Neuronal stem cell (in vitro differentiated cells): Measurements from ENCODE around the gene ELOVL7.
"Not testable (repeated sequence)": the region's sequence is repeated elsewhere in the genome, so short reads cannot be mapped to it uniquely, and the experiment has no call there.

ENCODE experiments used
- DNase-seq: peaks from one replicate; pipeline ENCODE4 v3.0.0-alpha.2; 2013; ENCODE audit warnings: low spot score
- H2AFZ ChIP-seq: one replicate; pipeline ENCODE4 v1.6.1; 2013; ENCODE audit warnings: mild to moderate bottlenecking, low read length, inconsistent platforms
- H2AK5ac ChIP-seq: 2 replicates; pipeline ENCODE4 v1.6.1; 2013; ENCODE audit warnings: low read depth, mild to moderate bottlenecking, inconsistent platforms, low read length, moderate library complexity, mixed read lengths
- H2BK120ac ChIP-seq: 2 replicates; pipeline ENCODE4 v1.6.1; 2013; ENCODE audit warnings: low read depth, mild to moderate bottlenecking, inconsistent platforms, low read length, moderate library complexity, mixed read lengths
- H2BK12ac ChIP-seq: one replicate; pipeline ENCODE4 v1.6.1; 2013; ENCODE audit warnings: low read length, inconsistent platforms
- H2BK15ac ChIP-seq: 2 replicates; pipeline ENCODE4 v1.6.1; 2013; ENCODE audit warnings: mild to moderate bottlenecking, low read length, inconsistent platforms, mixed read lengths
- H2BK5ac ChIP-seq: one replicate; pipeline ENCODE4 v1.6.1; 2013; ENCODE audit warnings: inconsistent platforms, mild to moderate bottlenecking, low read length, moderate library complexity
- H3K14ac ChIP-seq: one replicate; pipeline ENCODE4 v1.6.1; 2013; ENCODE audit warnings: low read length, inconsistent platforms
- H3K18ac ChIP-seq: 2 replicates; pipeline ENCODE4 v1.6.1; 2013; ENCODE audit warnings: low read length, inconsistent platforms
- H3K23ac ChIP-seq: 2 replicates; pipeline ENCODE4 v1.6.1; 2013; ENCODE audit warnings: low read depth, mild to moderate bottlenecking, mixed read lengths, low read length, inconsistent platforms; ENCODE audit not compliant: poor library complexity
- H3K27ac ChIP-seq: replicated peaks from 3 replicates; pipeline ENCODE4 v1.5.1; 2013; ENCODE audit warnings: low read length, inconsistent platforms
- H3K27me3 ChIP-seq, 3 experiments: 2 replicates each; pipeline ENCODE4 v1.6.1; 2013; ENCODE audit warnings: low read length in 3 of 3, mild to moderate bottlenecking in 2 of 3, inconsistent platforms in 1 of 3, low read depth in 1 of 3, mixed read lengths in 1 of 3, moderate library complexity in 1 of 3; ENCODE audit not compliant: control insufficient read depth in 3 of 3, insufficient read depth in 3 of 3
- H3K36me3 ChIP-seq, 2 donors: replicated peaks in 1 of 2; 2 replicates each; pipeline ENCODE4 v1.6.1; 2013; ENCODE audit warnings: low read length in 2 of 2; ENCODE audit not compliant: control insufficient read depth in 2 of 2, insufficient read depth in 2 of 2
- H3K4ac ChIP-seq: 2 replicates; pipeline ENCODE4 v1.6.1; 2013; ENCODE audit warnings: inconsistent platforms, mild to moderate bottlenecking, low read length, moderate library complexity
- H3K4me1 ChIP-seq, 2 donors: 1 replicate in 1 of 2; 2 replicates in 1 of 2; pipeline ENCODE4 v1.6.1; 2013; ENCODE audit warnings: low read length in 2 of 2, low read depth in 1 of 2; ENCODE audit not compliant: control insufficient read depth in 2 of 2, insufficient read depth in 1 of 2
- H3K4me2 ChIP-seq: one replicate; pipeline ENCODE4 v1.6.1; 2013; ENCODE audit warnings: mild to moderate bottlenecking, low read length, inconsistent platforms; ENCODE audit not compliant: insufficient read depth, poor library complexity, severe bottlenecking
- H3K4me3 ChIP-seq, 2 donors: 2 replicates each; pipeline ENCODE4 v1.5.1; 2013; ENCODE audit warnings: low read length in 2 of 2, mild to moderate bottlenecking in 2 of 2, inconsistent platforms in 1 of 2, moderate library complexity in 1 of 2
- H3K79me1 ChIP-seq: one replicate; pipeline ENCODE4 v1.6.1; 2013; ENCODE audit warnings: low read depth, mild to moderate bottlenecking, inconsistent platforms, low read length, moderate library complexity
- H3K9ac ChIP-seq: one replicate; pipeline ENCODE4 v1.6.1; 2013; ENCODE audit warnings: mild to moderate bottlenecking, low read depth, low read length, inconsistent platforms; ENCODE audit not compliant: poor library complexity
- H3K9me3 ChIP-seq, 2 donors: replicated peaks in 1 of 2; 2 replicates each; pipeline versions ENCODE3 to v1.6.1; 2013; ENCODE audit warnings: low read length in 2 of 2, mild to moderate bottlenecking in 2 of 2, inconsistent platforms in 1 of 2, low read depth in 1 of 2, mixed read lengths in 1 of 2, moderate library complexity in 1 of 2; ENCODE audit not compliant: control insufficient read depth in 2 of 2, insufficient read depth in 1 of 2
- H4K8ac ChIP-seq: one replicate; pipeline ENCODE4 v1.6.1; 2013; ENCODE audit warnings: low read depth, mild to moderate bottlenecking, inconsistent platforms, low read length, moderate library complexity
- H4K91ac ChIP-seq: one replicate; pipeline ENCODE4 v1.6.1; 2013; ENCODE audit warnings: low read length, low read depth, mild to moderate bottlenecking, inconsistent platforms; ENCODE audit not compliant: poor library complexity
- WGBS, 2 donors: extraction: QIAGEN DNeasy Blood & Tissue Kit; methylation state at CpG; one replicate each; pipeline ENCODE4 v1.1.7; 2013; ENCODE audit warnings: missing lambda C conversion rate in 2 of 2, mixed read lengths in 1 of 2; ENCODE audit not compliant: insufficient read length in 2 of 2, insufficient replicate concordance in 1 of 2; ENCODE audit errors: extremely low coverage in 2 of 2; 5-methylcytosine and 5-hydroxymethylcytosine counted together

Gene ELOVL7

DNA sequence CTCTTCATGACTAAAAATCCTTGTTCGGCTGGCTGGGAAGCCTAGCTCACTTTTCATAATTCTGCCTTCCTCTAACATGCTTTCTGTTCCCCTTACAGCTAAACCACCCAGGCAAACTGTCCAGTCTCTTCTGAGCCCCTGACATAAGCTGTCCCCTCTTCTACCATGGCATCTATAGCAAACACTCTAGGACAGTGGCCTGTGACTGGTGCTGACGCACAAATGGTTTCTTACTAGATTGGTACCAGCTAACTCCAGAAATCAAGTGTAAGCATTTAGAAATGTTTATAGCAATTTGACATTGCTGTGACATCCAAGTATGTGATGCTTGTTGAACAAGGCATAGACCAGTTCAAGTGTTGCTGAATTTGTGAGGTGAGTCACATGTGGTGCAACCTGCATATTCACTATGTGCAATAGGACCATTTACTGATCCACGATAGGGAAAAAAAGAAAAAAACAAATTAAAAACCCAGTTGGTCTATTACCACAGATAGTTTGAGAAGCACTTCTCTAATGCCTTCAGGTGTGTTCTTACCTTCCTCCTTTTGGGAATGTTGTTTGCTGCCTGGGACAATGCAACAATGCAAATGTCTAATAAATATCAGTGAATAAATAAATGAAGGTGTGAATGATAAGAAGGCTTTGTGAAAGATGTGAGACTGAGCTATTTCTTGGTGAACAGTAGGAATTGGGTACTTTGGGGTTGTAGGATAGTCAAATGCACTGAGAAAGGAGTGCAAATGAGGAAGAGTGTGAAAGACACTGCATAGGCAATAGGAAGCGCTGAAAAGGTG, 22.4 kb downstream of the ELOVL7 start:
- Histone ChIP-seq H2AFZ (no peak overlapping the region), H4K91ac (no peak overlapping the region), H2BK15ac (no peak overlapping the region), H3K14ac (no peak overlapping the region), H3K23ac (no peak overlapping the region), H3K9ac (no peak overlapping the region), H4K8ac (no peak overlapping the region), H2BK120ac (no peak overlapping the region), H3K4ac (no peak overlapping the region), H3K36me3 (no peaks in the 10 kb centered on the region), H2BK5ac (no peak overlapping the region), H3K27me3 (peaks cover 0 to 9% (median 0%) of the 10 kb centered on the region in 3 experiments), H3K4me3 (no peak overlapping the region), H2BK12ac (no peak overlapping the region), H2AK5ac (no peak overlapping the region), H3K79me1 (no peaks in the 10 kb centered on the region), H3K9me3 (no peaks in the 10 kb centered on the region), H3K4me2 (no peak overlapping the region), H3K27ac (no peak overlapping the region), H3K18ac (no peak overlapping the region), H3K4me1 (no peaks in the 10 kb centered on the region)
- no peak for DNase-seq
- no CpG with 5 or more reads among the region's 4 CpGs for WGBS, 2 donors

DNA sequence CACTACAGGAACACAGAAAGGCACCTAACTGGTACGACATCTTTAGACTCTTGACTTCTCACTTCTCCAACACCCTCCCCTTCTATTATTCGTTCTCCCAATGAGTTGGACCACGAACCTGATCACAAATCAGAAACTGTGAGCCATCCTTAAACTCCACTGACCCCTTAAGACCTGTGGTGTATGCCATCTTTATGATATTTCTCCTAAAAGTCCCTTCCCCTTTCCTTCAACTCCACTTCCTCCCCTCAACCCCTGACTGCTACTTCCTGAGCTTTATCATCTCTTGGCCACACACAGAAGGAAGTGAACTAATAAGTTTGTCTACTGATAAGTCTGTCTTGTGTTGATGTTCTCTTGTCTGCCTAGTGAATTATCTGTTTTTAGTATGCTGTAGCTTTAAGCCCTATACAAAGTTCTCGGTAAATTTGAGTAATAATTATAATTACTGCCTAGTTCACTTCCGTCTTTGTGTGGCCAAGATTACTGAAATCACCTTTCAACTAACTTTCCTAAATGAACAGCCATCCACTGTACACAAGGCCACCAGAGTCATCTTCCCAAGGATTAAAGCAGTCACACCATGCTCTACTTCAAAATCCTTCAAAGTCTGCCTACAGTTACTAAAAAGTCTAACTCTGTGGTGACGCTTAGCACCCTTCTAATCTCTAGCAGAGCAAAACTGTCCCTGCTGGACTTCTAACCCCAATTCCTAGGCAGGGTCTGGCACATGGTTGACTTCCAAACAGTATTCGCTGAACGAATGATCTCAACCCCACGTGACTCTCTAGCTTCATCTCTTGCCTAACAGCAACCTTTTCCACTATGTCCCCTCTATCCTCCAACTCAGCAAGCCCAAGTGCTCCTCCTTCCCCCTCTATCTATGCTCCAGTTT, 23.2 kb downstream of the ELOVL7 start:
- no peaks in the 10 kb centered on the region for H3K4me1 ChIP-seq
- no peak overlapping the region for H3K14ac ChIP-seq
- no peak overlapping the region for H2BK5ac ChIP-seq
- H3K4ac ChIP-seq, result no peak overlapping the region
- no peak overlapping the region for H3K18ac ChIP-seq
- H4K91ac ChIP-seq, result no peak overlapping the region
- no peak for DNase-seq
- H3K27me3 ChIP-seq, result peaks cover 0 to 9% (median 0%) of the 10 kb centered on the region in 3 experiments
- no peak overlapping the region for H4K8ac ChIP-seq
- no peaks in the 10 kb centered on the region for H3K9me3 ChIP-seq
- no peak overlapping the region for H3K4me3 ChIP-seq
- H2AFZ ChIP-seq, result no peak overlapping the region
- no peak overlapping the region for H3K23ac ChIP-seq
- no peak overlapping the region for H3K4me2 ChIP-seq
- no CpG with 5 or more reads among the region's 9 CpGs for WGBS, 2 donors
- H3K27ac ChIP-seq, result no peak overlapping the region
- H3K79me1 ChIP-seq, result no peaks in the 10 kb centered on the region
- H2BK12ac ChIP-seq, result no peak overlapping the region
- H2BK15ac ChIP-seq, result no peak overlapping the region
- H3K9ac ChIP-seq, result no peak overlapping the region
- no peaks in the 10 kb centered on the region for H3K36me3 ChIP-seq
- H2BK120ac ChIP-seq, result no peak overlapping the region
- no peak overlapping the region for H2AK5ac ChIP-seq

DNA sequence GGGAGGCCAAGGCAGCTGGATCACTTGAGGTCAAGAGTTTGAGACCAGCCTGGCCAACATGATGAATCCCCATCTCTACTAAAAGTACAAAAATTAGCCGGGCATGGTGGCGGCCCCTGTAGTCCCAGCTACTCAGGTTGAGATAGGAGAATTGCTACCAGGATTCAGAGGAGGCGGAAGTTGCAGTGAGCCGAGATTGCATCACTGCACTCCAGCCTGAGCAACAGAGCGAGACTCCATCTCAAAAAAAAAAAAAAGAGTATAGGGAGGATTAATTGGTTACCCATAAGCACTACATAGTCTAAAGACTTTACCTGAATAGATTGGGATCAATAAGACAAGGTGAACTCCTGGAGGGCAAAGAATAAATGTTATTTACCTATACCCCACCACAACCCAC, 27.9 kb downstream of the ELOVL7 start:
- not testable (repeated sequence) for H3K4me3 ChIP-seq, H2BK120ac ChIP-seq, H3K4ac ChIP-seq, H2BK12ac ChIP-seq, H4K8ac ChIP-seq, H3K9ac ChIP-seq, H3K36me3 ChIP-seq, DNase-seq, H3K4me2 ChIP-seq, H2AK5ac ChIP-seq, H3K14ac ChIP-seq, H2BK15ac ChIP-seq, H3K9me3 ChIP-seq, H3K27me3 ChIP-seq, H3K4me1 ChIP-seq, H3K79me1 ChIP-seq, H2AFZ ChIP-seq, H2BK5ac ChIP-seq, H3K27ac ChIP-seq, H4K91ac ChIP-seq, H3K18ac ChIP-seq, H3K23ac ChIP-seq
- WGBS, 2 donors, result no CpG with 5 or more reads among the region's 5 CpGs

DNA sequence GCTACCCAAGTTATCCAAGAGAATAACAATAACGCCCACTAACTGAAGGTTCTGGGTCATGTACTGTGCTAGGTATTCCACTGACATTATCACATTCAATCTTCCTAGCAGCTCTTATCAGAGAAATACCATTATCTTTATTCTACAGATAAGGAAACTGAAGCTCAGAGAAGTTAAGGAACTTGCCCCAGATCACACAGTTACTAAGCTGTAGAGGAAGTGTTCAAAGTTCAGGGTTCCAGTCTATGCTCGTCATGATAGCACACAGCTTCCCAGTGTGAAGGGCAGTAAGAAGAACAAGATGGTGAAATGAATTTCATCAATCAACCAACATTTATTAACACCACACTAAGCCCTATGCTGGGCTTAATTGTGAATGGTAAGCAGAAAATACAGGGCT, 29.6 kb downstream of the ELOVL7 start:
- Histone ChIP-seq H3K79me1 (no peaks in the 10 kb centered on the region), H3K4me1 (no peaks in the 10 kb centered on the region), H3K23ac (no peak overlapping the region), H4K91ac (no peak overlapping the region), H2BK5ac (no peak overlapping the region), H3K4ac (no peak overlapping the region), H2BK15ac (no peak overlapping the region), H3K27me3 (no peaks in the 10 kb centered on the region), H2AK5ac (no peak overlapping the region), H3K14ac (no peak overlapping the region), H3K4me2 (no peak overlapping the region), H3K9ac (no peak overlapping the region), H3K4me3 (no peak overlapping the region), H3K36me3 (no peaks in the 10 kb centered on the region), H2BK120ac (no peak overlapping the region), H3K27ac (no peak overlapping the region), H3K9me3 (no peaks in the 10 kb centered on the region), H2BK12ac (no peak overlapping the region), H3K18ac (no peak overlapping the region), H2AFZ (no peak overlapping the region), H4K8ac (no peak overlapping the region)
- no CpG with 5 or more reads among the region's 2 CpGs for WGBS, 2 donors
- no peak for DNase-seq
